K562 (cell line): Measurements from ENCODE around the gene B4GALNT4. TPM values are rescaled to one million over a fixed set of nuclear protein-coding genes. Genes with fewer than 3 reads are reported as not detected.
A peak's percentile ranks its signal among the peaks of the same experiment; 100 is the strongest.

Experiments
- ATAC-seq: fragments of 200-7000 bp; cut with Tn5 transposase; 3 replicates; pipeline ENCODE4 v1.9.1; 2020; ENCODE audit warnings: moderate library complexity
- BruUV-seq: library from RNA; stranded (reverse); fragments of 400-500 nt; replicated peaks from 2 replicates; lab custom pipeline; 2021; lab: Mats Ljungman, UMichigan
- CTCF ChIA-PET: fragments of 300-600 bp; formaldehyde crosslinking; extraction: SDS; loops from one replicate; lab custom pipeline; 2021; ENCODE audit warnings: low intra/inter-chr PET ratio; lab: Yijun Ruan, JAX
- POLR2A ChIA-PET: fragments of 300-600, 350-650 bp; sonication (Branson Sonifier 250); formaldehyde crosslinking; extraction: SDS; loops from one replicate; lab custom pipeline; 2021; ENCODE audit warnings: antibody characterized with exemption, inconsistent platforms; lab: Yijun Ruan, JAX
- DNase-seq, 4 experiments: peaks; one replicate each; pipeline versions ENCODE4 v3.0.0 to v3.0.0-alpha.2; 2011 to 2018; ENCODE audit warnings: low spot score in 3 of 4, mixed read lengths in 3 of 4; ENCODE audit errors: extremely low read depth in 1 of 4
- FAIRE-seq: peaks from 2 replicates; lab custom pipeline; 2011; peaks lifted over from hg19 to GRCh38; lab: Jason Lieb, UNC
- H2AFZ ChIP-seq: 2 replicates; pipeline ENCODE4 v1.6.0; 2011; ENCODE audit warnings: low read depth, low read length, control low read depth, inconsistent platforms
- H3K27ac ChIP-seq: fragments of 200-600 bp; 3 replicates; pipeline ENCODE4 v1.8.0; 2011; ENCODE audit warnings: low read depth, mild to moderate bottlenecking, control low read depth, inconsistent platforms, low read length, moderate library complexity, mixed read lengths; ENCODE audit errors: extremely low read depth
- H3K27me3 ChIP-seq, 2 experiments: fragments of 300-600 bp in 1 of 2; 2 replicates in 1 of 2; 3 replicates in 1 of 2; pipeline versions ENCODE4 v1.6.0 to v1.8.0; 2011; ENCODE audit warnings: inconsistent platforms in 2 of 2, low read length in 2 of 2, mild to moderate bottlenecking in 1 of 2, mixed read lengths in 1 of 2, moderate library complexity in 1 of 2; ENCODE audit not compliant: control insufficient read depth in 2 of 2, insufficient read depth in 2 of 2
- H3K36me3 ChIP-seq: fragments of 300-600 bp; 3 replicates; pipeline ENCODE4 v1.8.0; 2011; ENCODE audit warnings: mild to moderate bottlenecking, low read length, inconsistent platforms; ENCODE audit not compliant: control insufficient read depth, insufficient read depth
- H3K4me1 ChIP-seq, 2 experiments: fragments of 200-600 bp in 1 of 2; replicated peaks in 1 of 2; 2 replicates in 1 of 2; 3 replicates in 1 of 2; pipeline versions ENCODE4 v1.5.1 to v1.8.0; 2011; ENCODE audit warnings: inconsistent platforms in 2 of 2, low read length in 2 of 2, mild to moderate bottlenecking in 1 of 2, mixed read lengths in 1 of 2, moderate library complexity in 1 of 2; ENCODE audit not compliant: control insufficient read depth in 2 of 2, insufficient read depth in 2 of 2
- H3K4me2 ChIP-seq: 2 replicates; pipeline ENCODE4 v1.6.1; 2011; ENCODE audit warnings: low read length, control low read depth, inconsistent platforms, mixed read lengths; ENCODE audit not compliant: insufficient read depth
- H3K4me3 ChIP-seq: fragments of 200-600 bp; sonication (generic), shearing (Covaris generic); 2 replicates; pipeline ENCODE4 v1.5.1; 2016; ENCODE audit warnings: control low read depth, inconsistent platforms
- H3K79me2 ChIP-seq: fragments of 200-600 bp; 3 replicates; pipeline ENCODE4 v1.8.0; 2011; ENCODE audit warnings: low read length, inconsistent platforms; ENCODE audit not compliant: control insufficient read depth, insufficient read depth
- H3K9ac ChIP-seq, 2 experiments: 2 replicates each; pipeline versions ENCODE4 v1.6.0 to v1.6.1; 2011; ENCODE audit warnings: low read depth in 2 of 2, low read length in 2 of 2, control low read depth in 1 of 2, inconsistent platforms in 1 of 2, mild to moderate bottlenecking in 1 of 2, mixed read lengths in 1 of 2; ENCODE audit not compliant: insufficient read depth in 1 of 2
- H3K9me1 ChIP-seq: one replicate; pipeline ENCODE4 v1.6.0; 2011; ENCODE audit warnings: inconsistent platforms, mild to moderate bottlenecking, low read length, moderate library complexity; ENCODE audit not compliant: control insufficient read depth, insufficient read depth
- H3K9me3 ChIP-seq: replicated peaks from 2 replicates; pipeline ENCODE4 v1.5.1; 2011; ENCODE audit warnings: low read depth, low read length, inconsistent platforms; ENCODE audit not compliant: control insufficient read depth, insufficient read depth
- H4K20me1 ChIP-seq: replicated peaks from 2 replicates; pipeline ENCODE4 v1.6.1; 2011; ENCODE audit warnings: low read length, inconsistent platforms, mixed read lengths; ENCODE audit not compliant: control insufficient read depth, insufficient read depth
- CBX8 ChIP-seq: fragments of 200-600 bp; sonication (generic); IDR thresholded peaks from 2 replicates; pipeline ENCODE4 v1.6.1; 2012; ENCODE audit warnings: borderline replicate concordance, mixed run types, low read depth, mild to moderate bottlenecking, moderate library complexity, mixed read lengths, low read length, control low read depth, inconsistent platforms; ENCODE audit not compliant: poor library complexity, severe bottlenecking; ENCODE audit errors: extremely low read depth
- CHD2 ChIP-seq: IDR thresholded peaks from 2 replicates; pipeline ENCODE4 v1.6.1; 2011; ENCODE audit warnings: low read depth, low read length
- CREB3L1 ChIP-seq: fragments of 450-650 bp; IDR thresholded peaks from 2 replicates; pipeline ENCODE4 v1.6.1; 2014; ENCODE audit warnings: low read depth, mild to moderate bottlenecking, moderate library complexity, borderline replicate concordance
- FOSL1 ChIP-seq: fragments of 200-800 bp; sonication (Bioruptor generic); conservative IDR thresholded peaks from 2 replicates; pipeline ENCODE4 v1.6.1; 2016; ENCODE audit warnings: missing genetic modification characterization, missing compliant biosample characterization
- KDM1A ChIP-seq, 2 experiments: fragments of 450-650 bp; IDR thresholded peaks; 2 replicates each; pipeline ENCODE4 v1.6.1; 2016; ENCODE audit warnings: mild to moderate bottlenecking in 2 of 2
- KDM2B ChIP-seq: fragments of 250-450 bp; sonication (Bioruptor Pico); IDR thresholded peaks from 2 replicates; pipeline ENCODE4 v1.8.0; 2021; ENCODE audit warnings: mild to moderate bottlenecking, moderate library complexity
- KLF13 ChIP-seq: fragments of 450-650 bp; IDR thresholded peaks from 2 replicates; pipeline ENCODE4 v1.6.1; 2016; ENCODE audit warnings: missing genetic modification characterization, low read depth, mild to moderate bottlenecking, missing compliant biosample characterization, moderate library complexity, borderline replicate concordance
- KLF6 ChIP-seq: fragments of 250-450 bp; sonication (Bioruptor Pico); IDR thresholded peaks from 2 replicates; pipeline ENCODE4 v1.4.0; 2020; ENCODE audit warnings: mild to moderate bottlenecking, moderate library complexity, borderline replicate concordance
- L3MBTL2 ChIP-seq: fragments of 450-650 bp; IDR thresholded peaks from 2 replicates; pipeline ENCODE4 v1.6.1; 2016; ENCODE audit warnings: mild to moderate bottlenecking, moderate library complexity
- MECOM ChIP-seq: fragments of 250-450 bp; sonication (Bioruptor Pico); IDR thresholded peaks from 2 replicates; pipeline ENCODE4 v1.8.0; 2022; ENCODE audit warnings: inconsistent platforms
- TCF7L2 ChIP-seq: fragments of 150-350 bp; IDR thresholded peaks from 2 replicates; pipeline ENCODE4 v1.6.1; 2016; ENCODE audit warnings: low read depth, mild to moderate bottlenecking, low read length, moderate library complexity
- TEAD1 ChIP-seq, 2 experiments: fragments of 450-650 bp in 1 of 2; sonication (generic) in 1 of 2; formaldehyde crosslinking; IDR thresholded peaks; 2 replicates each; pipeline versions ENCODE4 v1.4.0 to v1.8.0; 2020 to 2022; ENCODE audit warnings: mild to moderate bottlenecking in 2 of 2, missing genetic modification reagents in 1 of 2
- ZBED1 ChIP-seq: IDR thresholded peaks from 2 replicates; pipeline ENCODE4 v1.6.1; 2014
- ZC3H8 ChIP-seq: fragments of 450-650 bp; IDR thresholded peaks from 2 replicates; pipeline ENCODE4 v1.6.1; 2017
- ZFP1 ChIP-seq: fragments of 450-650 bp; formaldehyde crosslinking; IDR thresholded peaks from 2 replicates; pipeline ENCODE4 v1.4.0; 2020; ENCODE audit warnings: mild to moderate bottlenecking, mixed read lengths
- ZFX ChIP-seq: sonication (generic); formaldehyde crosslinking; IDR thresholded peaks from 2 replicates; pipeline ENCODE4 v1.8.0; 2022; ENCODE audit warnings: mild to moderate bottlenecking, missing genetic modification reagents, moderate library complexity
- ZKSCAN3 ChIP-seq: fragments of 250-450 bp; sonication (Bioruptor Pico); IDR thresholded peaks from 2 replicates; pipeline ENCODE4 v1.4.0; 2020
- ZNF175 ChIP-seq: fragments of 200-800 bp; sonication (Bioruptor generic); IDR thresholded peaks from 2 replicates; pipeline ENCODE4 v1.6.1; 2016; ENCODE audit warnings: low read depth, mild to moderate bottlenecking, missing genetic modification characterization, missing compliant biosample characterization
- ZNF766 ChIP-seq: fragments of 200-800 bp; sonication (Bioruptor generic); conservative IDR thresholded peaks from 2 replicates; pipeline ENCODE4 v1.6.1; 2016; ENCODE audit warnings: missing genetic modification characterization, missing compliant biosample characterization
- WGBS: fragments of 100-300 bp; shearing (Covaris generic); methylation state at CpG from one replicate; pipeline ENCODE4 v1.1.6; 2016; ENCODE audit warnings: low coverage, mixed read lengths; ENCODE audit not compliant: insufficient coverage; ENCODE audit errors: missing lambda C conversion rate; 5-methylcytosine and 5-hydroxymethylcytosine counted together
- in situ Hi-C: fragments of 300-500 bp; cut with MboI; formaldehyde crosslinking; loops from 4 replicates; pipeline ENCODE4 v1.15.0; 2018; ENCODE audit warnings: inconsistent platforms, mixed read lengths
- intact Hi-C: fragments of 100-400 bp; cut with micrococcal nuclease; formaldehyde crosslinking; loops from 2 replicates; pipeline ENCODE4 v1.14.2; 2022
- polyA plus RNA-seq, 8 experiments: library from polyadenylated mRNA; depleted of rRNA in 4 of 8; stranded (reverse) in 5 of 8; unstranded in 3 of 8; fragments of >200 nt; fragmentation: Nextera tagmentation in 2 of 8; fragmentation: Illumina TruSeq in 1 of 8; extraction: Ambion mirVana in 2 of 8; extraction: Trizol in 1 of 8; gene quantifications; 2 replicates each; pipeline versions ENCODE4 v1.2.1 to v1.2.3, GENCODE V29; 2011 to 2014; ENCODE audit warnings: inconsistent platforms in 1 of 8, missing spikeins in 1 of 8
- total RNA-seq, 7 experiments: library from RNA; depleted of rRNA in 6 of 7; stranded (reverse); fragments of >200 nt in 6 of 7; fragmentation: Illumina TruSeq in 2 of 7; extraction: Trizol in 2 of 7; gene quantifications; 2 replicates each; pipeline versions ENCODE4 v1.2.1 to v1.2.3, GENCODE V29; 2011 to 2021; ENCODE audit warnings: low replicate concordance in 1 of 7

B4GALNT4 gene
- total and polyA plus RNA-seq, 9 of the 15 experiments (the other 6 are each of a cell fraction or from before 2014, with no cell fraction given): 0.20 to 37.1 (median 10.8) TPM; not detected in 1

GRCh38 chr11:353179-353873 is 16.0 kb upstream of the B4GALNT4 start:
- Histone ChIP-seq H3K9me3 (peaks cover 9% of the 10 kb centered on the region), H2AFZ (peak overlapping the region; percentile 80), H3K27ac (peak overlapping the region; percentile 98), H3K4me3 (no peak overlapping the region), H4K20me1 (no peaks in the 10 kb centered on the region), H3K4me2 (peak overlapping the region; percentile 75), H3K9me1 (no peaks in the 10 kb centered on the region), H3K36me3 (no peaks in the 10 kb centered on the region; the same call in 2 of the 3 replicates), H3K27me3 (no peaks in the 10 kb centered on the region; a peak in 1 of 5 replicates), H3K79me2 (peaks cover 8% of the 10 kb centered on the region; the same call in 1 of the 3 replicates), H3K9ac (peak overlapping the region; percentile 65 to 87), H3K4me1 (peaks cover 65 to 69% of the 10 kb centered on the region in 2 experiments)
- no TSS peak for BruUV-seq
- WGBS: 14% methylated on average over 16 of the region's 16 CpGs
- DNase-seq (peak in 3 of 4 experiments; percentile 14 to 78 (median 44)), ATAC-seq (peak; percentile 53), FAIRE-seq (peak; percentile 67)
- in situ Hi-C loops: loop anchor here (5.0 kb wide), 1 partner anchor 41 kb away; the partner anchor contains the start of gene IFITM1
- CTCF ChIA-PET: interaction anchor here (0.7 kb wide), 1 partner anchor 24 kb away, joined by 3 read pairs; no protein-coding TSS in a partner anchor
- intact Hi-C loops: loop anchor here (5.0 kb wide), 1 partner anchor 86 kb away; no protein-coding TSS in a partner anchor
- POLR2A ChIA-PET: interaction anchor here (1.1 to 1.5 kb wide), 3 partner anchors 13 to 137 kb away, joined by 3 to 6 read pairs (median 5); no protein-coding TSS in a partner anchor
- TF ChIP-seq TCF7L2 (no peak), KDM1A (IDR thresholded peaks at IDR 0.05) (0 out of 4 replicates have a peak, but pooled peaks of 1 of the 2 experiments have one; percentile 16), ZNF766 (CRISPR knock-in tag) (0 out of 2 replicates have a peak, but pooled peaks have one; percentile 18), CREB3L1 (no peak), ZFP1 (CRISPR knock-in tag) (0 out of 2 replicates have a peak, but pooled peaks have one; percentile 23), KLF13 (tag) (no peak), KLF6 (CRISPR knock-in tag) (no peak), ZKSCAN3 (CRISPR knock-in tag) (no peak), L3MBTL2 (peak; percentile 86), TEAD1 (CRISPR knock-in tag; IDR thresholded peaks at IDR 0.05) (peak in 1 of 2 experiments; percentile 54; a peak in 1 of 4 replicates), CBX8 (no peak), CHD2 (no peak), ZNF175 (CRISPR knock-in tag) (peak; percentile 79; the same call in 1 of the 2 replicates), MECOM (0 out of 2 replicates have a peak, but pooled peaks have one; percentile 24), ZC3H8 (no peak), ZFX (CRISPR knock-in tag) (peak; percentile 73), ZBED1 (no peak), FOSL1 (tag) (0 out of 2 replicates have a peak, but pooled peaks have one; percentile 25), KDM2B (CRISPR knock-in tag) (no peak)
